ENCODE data around the gene AHSA1.

Gene AHSA1

DNA sequence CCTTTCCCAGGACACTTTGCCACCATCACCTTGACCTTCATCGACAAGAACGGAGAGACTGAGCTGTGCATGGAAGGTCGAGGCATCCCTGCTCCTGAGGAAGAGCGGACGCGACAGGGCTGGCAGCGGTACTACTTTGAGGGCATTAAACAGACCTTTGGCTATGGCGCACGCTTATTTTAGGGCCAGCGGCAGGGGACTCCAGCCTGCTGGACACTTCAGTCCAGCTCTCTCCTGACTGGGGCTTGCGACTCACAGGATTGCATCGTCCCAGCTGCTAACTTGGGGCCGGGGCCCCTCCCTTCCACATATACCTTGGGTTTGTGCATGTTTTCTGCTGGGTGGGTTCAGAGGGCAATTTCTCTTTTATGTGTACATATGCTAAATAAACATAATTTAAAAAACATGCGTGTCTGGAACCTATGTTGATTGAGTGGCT lies 11.2 kb downstream of the AHSA1 start:
- in situ Hi-C loops (cut with HindIII; ENCODE audit: low pct_ligation_motif_present, low pct_unique_long_range_greater_than_20kb, low sequenced_read_pairs), result no loop called here

DNA sequence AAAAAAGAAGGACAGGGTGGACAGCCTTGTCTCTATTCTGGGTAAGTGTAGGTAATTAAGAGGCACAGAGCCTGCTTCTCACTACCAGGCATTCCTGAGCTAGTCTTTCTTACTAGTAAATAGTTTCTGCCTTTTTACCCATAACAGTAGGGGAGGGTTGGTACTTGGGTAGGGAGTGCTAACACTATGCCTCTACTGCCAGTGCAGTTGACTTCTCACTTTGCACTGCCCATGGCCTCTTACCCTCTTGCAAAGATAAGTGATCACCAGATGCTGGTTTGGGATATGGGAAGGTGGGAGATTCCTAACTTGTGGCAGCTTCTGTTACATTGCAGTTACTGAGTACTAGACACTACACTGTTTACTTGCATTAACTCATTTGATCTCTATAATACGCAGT lies 11.6 kb downstream of the AHSA1 start:
- no peak for DNase-seq
- in situ Hi-C loops (cut with HindIII; ENCODE audit: low pct_ligation_motif_present, low pct_unique_long_range_greater_than_20kb, low sequenced_read_pairs), result no loop called here

More for the DNA sequence above, 11.2 kb downstream of the AHSA1 start:
- DNase-seq, result no peak

DNA sequence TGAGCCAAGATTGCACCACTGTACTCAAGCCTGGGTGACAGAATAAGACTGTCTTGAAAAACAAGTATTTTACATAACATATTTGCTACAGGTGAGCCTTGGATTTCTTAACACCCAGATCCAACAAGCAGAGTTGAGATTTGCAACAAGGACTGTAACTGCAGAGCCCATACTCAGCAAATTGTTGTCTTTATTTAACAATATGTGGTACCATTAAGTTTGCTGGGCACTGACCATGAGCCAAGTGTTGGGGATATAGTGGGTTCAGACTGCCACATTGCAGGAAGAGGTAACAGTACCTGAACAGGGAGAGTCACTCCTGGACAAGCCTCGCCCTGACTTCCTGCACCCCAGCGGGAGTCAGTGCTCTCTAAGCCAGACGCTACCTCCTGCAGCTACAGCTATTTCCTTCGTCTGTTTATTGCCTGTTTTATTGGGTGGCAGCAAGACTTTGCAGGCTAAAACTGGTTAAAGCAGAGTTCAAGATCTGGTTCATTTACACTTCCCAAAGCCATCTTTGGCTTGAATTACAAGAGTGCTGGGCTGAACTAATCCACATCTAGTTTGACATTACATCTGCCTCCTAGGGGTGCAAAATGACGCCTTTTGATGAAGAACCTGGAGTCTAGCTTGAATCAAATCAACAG lies 12.5 kb downstream of the AHSA1 start:
- in situ Hi-C loops (cut with HindIII; ENCODE audit: low pct_ligation_motif_present, low pct_unique_long_range_greater_than_20kb, low sequenced_read_pairs), result no loop called here
- no peak for DNase-seq

DNA sequence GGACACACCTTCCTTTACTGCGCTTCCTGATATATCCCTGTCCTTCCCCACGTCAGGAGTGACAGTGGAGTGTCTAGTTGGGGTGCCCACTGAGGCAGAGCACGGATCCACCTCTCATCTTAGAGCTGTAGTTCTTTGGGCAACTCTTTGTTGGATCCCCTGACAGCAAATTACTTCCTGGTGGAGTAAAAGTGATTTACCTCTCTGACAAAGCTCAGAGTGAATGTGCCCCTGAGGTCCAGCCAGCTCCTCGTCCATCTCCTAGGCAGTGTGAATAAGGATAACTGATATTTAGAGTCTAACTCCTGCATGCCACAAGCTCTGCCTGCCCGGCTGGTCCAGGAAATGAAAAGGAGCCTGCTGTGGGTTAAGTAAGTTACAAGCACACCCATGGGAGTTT lies 16.0 kb downstream of the AHSA1 start:
- in situ Hi-C loops (cut with HindIII; ENCODE audit: low pct_ligation_motif_present, low pct_unique_long_range_greater_than_20kb, low sequenced_read_pairs), result no loop called here
- DNase-seq, result no peak

DNA sequence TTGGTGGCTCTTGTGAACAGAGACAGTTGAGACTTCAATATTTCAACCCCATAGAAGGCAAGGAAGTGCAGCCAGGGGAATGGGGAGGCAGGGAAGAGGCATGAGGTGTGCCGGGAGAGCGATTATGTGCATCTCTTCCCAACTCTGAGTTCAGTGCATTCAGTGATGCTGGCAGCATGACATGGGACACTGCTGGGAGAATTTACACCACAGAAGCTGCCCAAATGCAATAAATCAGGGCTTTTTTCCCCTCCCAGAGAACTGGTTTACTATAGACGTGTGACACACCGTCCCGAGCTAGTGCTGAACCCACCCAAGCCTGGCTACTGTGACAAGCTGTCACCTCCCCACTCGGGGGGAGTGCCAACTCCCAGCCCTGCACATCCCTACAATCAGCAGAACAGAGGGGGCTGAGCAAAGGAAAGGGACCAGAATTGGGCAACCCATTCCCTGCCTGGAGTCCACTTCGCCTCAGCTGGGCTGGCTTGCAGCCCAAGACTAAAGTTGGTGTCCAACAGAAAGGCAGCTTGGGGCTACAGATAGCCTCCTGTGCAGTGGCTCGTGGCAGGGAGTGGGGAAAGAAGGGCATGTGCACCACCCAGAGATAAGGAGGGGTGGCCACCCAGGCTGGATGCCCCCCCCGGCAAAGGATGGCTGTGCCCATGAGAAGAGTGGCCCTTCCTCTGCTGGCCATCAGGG lies 16.7 kb downstream of the AHSA1 start:
- in situ Hi-C loops (cut with HindIII; ENCODE audit: low pct_ligation_motif_present, low pct_unique_long_range_greater_than_20kb, low sequenced_read_pairs), result no loop called here
- DNase-seq, result no peak

DNA sequence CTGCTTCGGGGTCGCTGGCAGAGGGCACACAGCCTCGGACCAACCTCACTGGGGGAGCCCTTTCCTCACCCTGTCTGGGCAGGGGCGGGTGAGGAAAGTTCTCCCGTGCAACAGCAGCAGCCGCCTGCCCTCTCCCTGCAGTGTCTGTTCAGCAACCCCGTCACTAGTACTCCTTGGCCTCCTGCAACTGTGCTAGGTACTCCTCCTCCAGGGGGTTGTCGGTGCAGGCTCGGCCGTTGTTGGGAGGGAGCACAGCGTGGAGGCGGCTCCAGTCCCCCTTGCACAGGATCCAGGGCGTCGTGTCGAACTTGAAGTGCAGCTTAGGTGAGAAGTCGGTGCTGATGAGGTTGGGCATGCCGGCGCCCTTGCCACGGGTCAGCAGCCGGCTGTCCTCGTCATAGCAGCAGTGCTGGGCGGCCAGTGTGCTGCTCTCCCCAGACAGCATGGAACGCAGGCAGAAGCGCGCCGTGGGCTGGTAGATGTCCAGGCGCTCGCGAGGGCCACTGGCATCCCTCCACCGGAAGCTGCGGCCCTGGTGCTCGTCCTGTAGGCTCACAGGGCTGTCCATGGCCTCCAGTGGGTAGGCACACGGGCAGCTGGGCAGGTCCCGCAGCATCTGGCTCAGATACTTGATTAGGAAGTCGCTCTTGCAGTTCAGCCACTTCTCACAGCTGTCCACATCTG lies 17.7 kb downstream of the AHSA1 start:
- no peak for DNase-seq
- in situ Hi-C loops (cut with HindIII; ENCODE audit: low pct_ligation_motif_present, low pct_unique_long_range_greater_than_20kb, low sequenced_read_pairs), result no loop called here

DNA sequence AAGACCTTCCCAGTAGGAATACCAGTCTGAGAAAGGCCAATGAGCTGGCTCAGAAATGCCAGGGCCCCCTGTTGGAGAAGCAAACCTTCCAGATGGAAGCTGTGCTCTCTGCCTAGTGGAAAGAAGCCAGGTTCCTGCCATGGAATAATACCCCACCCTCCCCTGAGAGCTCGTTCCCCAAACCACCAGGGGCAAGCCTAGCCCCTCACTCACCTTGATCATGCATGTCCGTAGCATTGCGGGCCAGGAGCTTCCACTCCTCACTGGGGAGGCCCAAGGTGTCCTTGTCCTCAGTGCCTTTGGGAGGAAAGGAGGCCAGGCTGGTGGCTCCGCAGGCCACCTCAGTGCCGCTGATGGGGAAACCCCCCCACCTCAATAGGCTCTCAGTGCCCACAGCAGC lies 20.1 kb downstream of the AHSA1 start:
- in situ Hi-C loops (cut with HindIII; ENCODE audit: low pct_ligation_motif_present, low pct_unique_long_range_greater_than_20kb, low sequenced_read_pairs), result no loop called here

DNA sequence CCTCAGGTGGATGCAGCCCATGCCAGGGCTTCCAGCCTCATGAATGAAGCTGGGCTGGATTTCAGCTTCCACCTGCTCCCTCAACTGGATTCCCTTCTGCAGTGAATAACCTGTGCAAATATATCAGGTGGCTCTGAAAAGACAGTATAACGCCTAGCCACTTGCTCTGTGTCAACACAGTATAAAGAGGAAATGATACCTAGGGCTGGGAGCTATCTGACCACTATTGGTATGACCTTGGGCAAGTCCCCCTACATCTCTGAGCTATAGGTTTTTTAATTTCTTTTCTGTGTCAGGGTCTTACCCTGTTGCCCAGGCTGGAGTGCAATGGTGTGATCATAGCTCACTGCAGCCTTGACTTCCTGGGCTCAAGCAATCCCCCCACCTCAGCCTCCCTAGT lies 20.9 kb downstream of the AHSA1 start:
- no peak for DNase-seq
- in situ Hi-C loops (cut with HindIII; ENCODE audit: low pct_ligation_motif_present, low pct_unique_long_range_greater_than_20kb, low sequenced_read_pairs), result no loop called here

More for the DNA sequence above, 20.1 kb downstream of the AHSA1 start:
- no peak for DNase-seq

DNA sequence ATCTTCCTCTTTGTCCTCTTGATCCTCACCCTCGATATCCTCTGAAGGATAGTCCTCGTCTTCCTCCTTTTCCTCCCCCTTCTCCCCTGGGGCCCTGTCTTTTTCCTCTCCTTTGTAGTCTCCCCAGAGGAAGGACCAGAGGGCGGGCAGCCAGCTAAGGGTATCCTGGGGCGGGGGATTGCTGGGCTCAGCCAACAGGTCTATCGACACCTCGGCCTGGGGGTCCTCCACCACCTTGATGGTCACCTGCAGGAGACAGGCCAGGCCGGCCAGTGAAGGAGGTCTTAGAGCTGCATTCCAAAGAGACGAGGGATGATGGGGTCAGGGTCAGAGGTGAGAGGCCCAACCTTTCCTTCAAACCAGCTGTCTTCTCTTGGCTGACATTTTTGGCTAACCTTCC lies 24.5 kb downstream of the AHSA1 start:
- in situ Hi-C loops (cut with HindIII; ENCODE audit: low pct_ligation_motif_present, low pct_unique_long_range_greater_than_20kb, low sequenced_read_pairs), result no loop called here
- no peak for DNase-seq

DNA sequence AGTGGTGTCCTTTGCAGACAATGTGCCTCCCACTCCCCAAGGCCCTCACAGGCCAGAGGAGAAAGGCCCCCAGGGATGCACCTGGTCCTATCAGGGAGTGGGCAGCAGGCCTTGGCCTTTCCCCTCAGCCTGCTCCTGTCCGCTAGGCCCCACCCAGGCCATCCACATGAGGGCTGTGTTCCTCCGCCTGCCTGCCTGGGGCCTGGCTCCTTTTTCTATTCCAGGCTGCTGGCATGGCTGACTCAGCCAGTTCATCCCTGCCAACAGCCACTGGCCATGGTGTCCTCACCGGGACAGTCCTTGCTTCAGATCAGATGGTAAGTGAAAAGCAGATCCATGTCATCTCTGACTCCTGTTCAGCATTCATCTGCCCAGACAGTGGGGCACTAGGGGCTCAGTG lies 27.4 kb downstream of the AHSA1 start:
- in situ Hi-C loops (cut with HindIII; ENCODE audit: low pct_ligation_motif_present, low pct_unique_long_range_greater_than_20kb, low sequenced_read_pairs), result no loop called here
- DNase-seq, result no peak

DNA sequence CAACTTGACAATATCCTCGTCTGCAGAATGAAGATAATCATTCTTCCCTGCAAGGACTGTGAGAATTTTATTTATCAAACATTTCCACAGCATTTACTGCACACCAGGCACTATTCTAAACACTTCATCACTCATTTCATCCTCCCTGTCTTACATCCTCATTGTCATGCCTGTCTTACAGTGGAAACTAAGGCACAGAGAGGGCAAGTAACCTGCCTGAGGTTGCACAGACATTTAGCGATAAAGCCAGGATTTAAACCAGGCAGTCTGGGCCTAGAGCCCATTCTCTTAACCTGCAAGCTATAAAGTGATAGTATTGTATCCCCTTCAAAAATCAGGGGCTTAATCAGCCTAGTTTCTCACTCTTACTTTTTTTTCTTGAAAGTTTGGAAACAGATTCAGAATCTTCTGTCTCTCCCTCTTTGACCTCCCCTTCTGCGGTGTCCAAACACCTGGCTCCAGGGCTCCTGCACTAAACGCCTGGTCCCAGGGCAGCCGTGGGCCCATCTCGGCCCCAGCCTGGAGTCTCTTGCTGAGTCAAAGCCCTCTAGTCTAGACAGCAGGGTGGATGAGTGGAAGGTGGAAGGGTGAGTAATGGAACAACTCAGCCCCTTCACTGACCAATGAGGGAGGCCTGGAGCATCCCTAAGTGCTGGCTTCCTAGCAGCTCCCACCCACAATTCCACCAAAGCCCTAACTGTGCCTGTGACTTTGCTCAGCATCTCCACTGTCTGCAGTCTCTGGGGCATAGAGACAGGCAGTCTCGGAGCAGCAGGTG lies 28.2 kb downstream of the AHSA1 start:
- in situ Hi-C loops (cut with HindIII; ENCODE audit: low pct_ligation_motif_present, low pct_unique_long_range_greater_than_20kb, low sequenced_read_pairs), result no loop called here
- DNase-seq, result peak; percentile 77

DNA sequence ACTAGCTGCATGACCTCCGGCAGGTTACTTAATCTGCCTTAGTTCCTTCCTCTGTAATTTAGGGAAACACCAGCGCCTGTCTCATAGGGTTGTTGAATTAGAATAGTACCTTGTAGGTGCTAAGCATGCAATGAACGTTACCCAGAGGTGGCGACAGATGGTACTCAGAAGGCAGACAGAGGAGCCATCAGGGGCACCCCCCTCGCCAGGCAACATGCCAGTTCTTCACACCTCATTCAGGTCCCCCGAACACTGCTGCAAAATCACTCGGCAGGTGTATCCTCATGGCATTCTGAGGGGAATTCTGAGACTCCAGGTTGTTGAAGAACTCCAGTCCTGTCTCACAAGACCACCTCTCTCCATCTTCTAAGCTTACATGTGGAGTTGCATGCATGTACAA lies 30.7 kb downstream of the AHSA1 start:
- in situ Hi-C loops (cut with HindIII; ENCODE audit: low pct_ligation_motif_present, low pct_unique_long_range_greater_than_20kb, low sequenced_read_pairs), result no loop called here
- no peak for DNase-seq

DNA sequence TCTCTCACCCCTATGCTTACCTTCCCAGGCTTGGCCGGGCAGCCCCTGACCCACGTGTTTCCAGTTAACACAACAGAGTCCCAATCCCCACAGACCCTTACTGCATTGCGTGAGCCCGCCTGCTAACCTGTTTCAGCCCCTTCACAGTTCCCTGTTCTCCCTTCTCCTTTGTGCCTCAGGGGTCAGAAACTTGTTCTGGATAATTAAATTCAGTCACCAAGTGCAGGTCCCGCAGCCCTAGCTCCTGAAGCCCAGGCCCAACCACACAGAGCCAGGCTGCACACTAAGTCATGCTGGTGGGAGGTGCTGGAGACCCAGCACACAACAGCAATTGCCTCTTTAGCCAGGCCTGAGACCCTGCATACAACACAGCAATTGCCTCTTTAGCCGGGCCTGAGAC lies 31.1 kb downstream of the AHSA1 start:
- in situ Hi-C loops (cut with HindIII; ENCODE audit: low pct_ligation_motif_present, low pct_unique_long_range_greater_than_20kb, low sequenced_read_pairs), result no loop called here
- DNase-seq, result no peak

DNA sequence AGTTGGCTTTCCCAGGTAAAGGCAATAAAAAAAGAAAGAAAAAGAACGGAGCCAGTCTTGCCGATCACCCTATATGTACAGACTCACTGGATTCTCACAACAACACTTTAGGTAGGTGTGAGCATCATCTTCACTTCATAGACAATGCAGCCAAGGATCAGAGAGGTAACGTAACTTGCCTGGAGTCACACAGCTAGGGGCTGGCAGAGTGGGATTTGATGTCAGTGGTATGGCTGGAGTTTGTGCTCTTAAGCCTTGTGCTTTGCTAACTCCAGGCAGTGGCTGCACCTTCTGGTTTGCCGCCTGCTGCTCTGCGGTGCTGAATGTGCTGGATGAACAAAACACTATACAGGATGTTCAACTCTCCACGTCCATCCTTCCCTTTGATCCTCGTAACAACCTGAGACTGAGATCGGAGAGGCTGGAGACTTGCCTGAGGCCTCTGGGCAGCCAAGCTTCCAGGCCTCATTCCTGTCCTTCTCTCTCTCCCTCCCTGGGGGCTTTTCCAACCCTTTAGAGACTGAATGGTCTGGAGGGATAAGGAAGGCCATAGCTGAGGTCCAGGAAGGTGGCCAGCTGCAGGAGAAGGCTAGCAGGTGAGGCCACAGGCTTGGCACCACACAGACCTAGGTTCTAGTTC lies 32.6 kb downstream of the AHSA1 start:
- no peak for DNase-seq
- in situ Hi-C loops (cut with HindIII; ENCODE audit: low pct_ligation_motif_present, low pct_unique_long_range_greater_than_20kb, low sequenced_read_pairs), result no loop called here

DNA sequence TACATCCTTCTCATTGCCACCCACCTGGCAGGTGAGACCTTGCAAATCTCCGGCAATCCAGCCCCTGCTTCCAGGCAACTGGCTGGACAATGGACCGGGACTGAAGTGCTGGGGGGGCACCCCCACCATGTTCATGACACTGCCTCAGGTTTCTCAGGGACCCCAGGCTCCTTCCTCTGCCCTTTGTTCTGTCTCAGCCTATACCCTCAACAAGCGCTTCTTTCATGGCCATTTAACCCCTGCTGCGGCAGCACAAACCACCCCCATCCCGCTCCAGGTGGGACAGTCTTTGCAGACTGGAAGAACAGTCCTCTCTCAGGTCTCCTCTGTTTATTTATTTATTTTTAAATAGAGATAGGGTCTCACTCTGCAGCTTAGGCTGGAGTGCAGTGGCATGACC lies 33.2 kb downstream of the AHSA1 start:
- DNase-seq, result no peak
- in situ Hi-C loops (cut with HindIII; ENCODE audit: low pct_ligation_motif_present, low pct_unique_long_range_greater_than_20kb, low sequenced_read_pairs), result no loop called here

DNA sequence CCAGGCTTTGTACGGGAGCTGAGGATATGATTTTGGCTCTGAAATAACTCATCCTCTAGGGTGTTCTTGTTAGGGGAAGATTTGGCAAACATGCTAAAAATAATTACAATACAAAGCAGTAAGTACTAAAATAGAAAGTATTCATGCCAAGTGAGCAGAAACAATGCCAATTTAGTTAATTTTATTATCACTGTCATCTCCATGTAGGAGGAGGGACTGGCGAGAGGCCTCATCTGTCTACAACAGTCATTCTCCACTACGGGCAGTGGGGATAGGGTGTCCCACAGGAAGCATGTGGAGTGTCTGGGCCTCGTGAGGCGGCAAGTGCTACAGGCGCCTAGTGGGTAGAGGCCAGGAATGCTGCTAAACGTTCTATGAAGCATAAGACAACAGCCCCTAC lies 37.4 kb downstream of the AHSA1 start:
- no peak for DNase-seq
- in situ Hi-C loops (cut with HindIII; ENCODE audit: low pct_ligation_motif_present, low pct_unique_long_range_greater_than_20kb, low sequenced_read_pairs), result no loop called here

DNA sequence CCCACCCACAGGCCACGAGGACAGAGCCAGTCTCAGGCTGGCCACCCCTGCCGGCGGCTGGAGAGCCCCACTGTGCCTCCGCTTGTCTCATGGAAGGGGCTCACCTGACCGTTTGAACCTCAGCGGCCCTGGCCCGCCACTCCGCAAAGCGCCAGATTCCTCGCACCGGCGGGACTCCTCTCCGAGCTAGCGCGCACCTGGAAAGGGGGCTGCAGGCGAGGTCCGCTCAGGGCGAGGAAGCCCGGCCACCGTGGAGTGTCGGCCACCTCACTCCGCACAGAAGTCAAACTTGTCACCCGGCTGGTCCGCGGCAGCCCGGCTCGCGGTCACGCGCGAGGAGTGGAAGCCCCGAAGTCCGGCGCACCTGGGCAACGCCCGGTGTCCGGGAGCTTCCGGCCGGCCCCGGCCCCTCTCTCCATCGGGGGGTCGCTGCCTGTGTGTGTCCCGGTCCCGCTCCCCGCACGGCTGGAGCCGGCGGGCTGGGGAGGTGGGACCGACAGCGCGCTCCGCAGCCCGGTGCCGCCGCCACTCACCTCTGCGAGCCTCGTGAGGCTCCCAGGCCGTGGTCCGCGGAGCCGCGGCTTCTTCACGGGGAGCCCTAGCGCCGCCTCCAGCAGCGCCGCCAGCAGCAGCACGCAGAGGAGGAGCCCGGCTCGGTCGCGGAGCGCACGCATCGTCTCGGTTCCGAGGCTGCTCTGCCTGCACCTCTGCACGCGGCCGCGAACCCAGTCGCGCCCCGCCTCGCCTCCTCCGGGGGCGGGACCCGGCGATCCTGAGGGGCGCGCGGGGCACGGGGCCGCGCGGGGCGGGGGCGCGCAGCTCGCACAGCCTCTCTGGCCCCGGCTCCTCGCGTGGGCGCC lies 40.5 kb downstream of the AHSA1 start, which contains the start of gene ISM2:
TSS of gene ISM2 (minus strand) at position 697 of the 860 bp plus-strand sequence. CDS start at position 674, 23 bp downstream.
- in situ Hi-C loops (cut with HindIII; ENCODE audit: low pct_ligation_motif_present, low pct_unique_long_range_greater_than_20kb, low sequenced_read_pairs), result no loop called here
- peak; percentile 32 for DNase-seq

Measured in ACHN (cell line).